ENCODE measurements around the gene WFDC1. TPM values are rescaled to one million over a fixed set of nuclear protein-coding genes. Genes with fewer than 3 reads are reported as not detected.

The WFDC1 gene
- total and polyA plus RNA-seq, 2 of the 4 experiments (the other 2 are of a cell fraction): 4.7 to 6.8 TPM

- in situ Hi-C loops (cut with MboI; ENCODE audit: low sequenced_read_pairs): no loop called here
- Histone ChIP-seq H3K4me2 (ENCODE audit: low read depth, low read length) (no peak overlapping the region), H2BK5ac (ENCODE audit: low read depth, low read length, poor library complexity, severe bottlenecking) (no peak overlapping the region), H3K56ac (ENCODE audit: extremely low read depth, insufficient read depth, low read length) (no peak overlapping the region), H2BK20ac (ENCODE audit: low read depth, low read length) (no peak overlapping the region), H3K4ac (ENCODE audit: low read depth, low read length) (no peak overlapping the region), H2BK120ac (ENCODE audit: low read depth, low read length) (no peak overlapping the region), H3K23ac (ENCODE audit: low read depth, low read length) (no peak overlapping the region), H4K20me1 (ENCODE audit: insufficient read depth, low read length) (no peaks in the 10 kb centered on the region), H3K4me1 (ENCODE audit: control insufficient read depth, insufficient read depth, low read length) (no peaks in the 10 kb centered on the region; the same call in 1 of the 2 replicates), H3K18ac (ENCODE audit: low read depth, low read length) (no peak overlapping the region), H3K27ac (ENCODE audit: insufficient read depth, low read length) (no peak overlapping the region), H3K9ac (ENCODE audit: low read depth, low read length) (no peak overlapping the region), H3K27me3 (ENCODE audit: control insufficient read depth, insufficient read depth, low read length) (no peaks in the 10 kb centered on the region), H3K14ac (replicated peaks; ENCODE audit: low read depth, low read length) (no peak overlapping the region), H4K91ac (ENCODE audit: insufficient read depth, low read depth, low read length) (no peak overlapping the region), H2BK15ac (ENCODE audit: low read depth, low read length) (no peak overlapping the region), H3K9me1 (ENCODE audit: insufficient read depth, low read length) (peaks cover 6% of the 10 kb centered on the region), H3K36me3 (ENCODE audit: control insufficient read depth, insufficient read depth, low read length) (peaks cover 6% of the 10 kb centered on the region), H3K79me1 (ENCODE audit: low read depth in 1 of 2, low read length in 2 of 2) (peaks cover 13% of the 10 kb centered on the region in 2 experiments; a peak in 2 of 4 replicates), H2AK5ac (ENCODE audit: low read depth, low read length) (no peak overlapping the region), H4K8ac (ENCODE audit: low read depth in 2 of 2, low read length in 2 of 2) (no peak overlapping the region), H3K9me3 (ENCODE audit: control insufficient read depth, insufficient read depth, low read length) (no peaks in the 10 kb centered on the region), H2AK9ac (replicated peaks; ENCODE audit: low read depth, low read length, poor library complexity) (no peak overlapping the region), H2AFZ (replicated peaks; ENCODE audit: low read length, poor library complexity) (no peak overlapping the region), H4K5ac (ENCODE audit: low read depth, low read length) (no peak overlapping the region), H3K4me3 (ENCODE audit: insufficient read depth, low read depth, low read length) (no peak overlapping the region)
- DNase-seq (no peak), ATAC-seq (ENCODE audit: low read depth) (no peak)
- TF ChIP-seq FOS (IDR thresholded peaks at IDR 0.05; ENCODE audit: low read depth, low read length) (no peak), CHD1 (IDR thresholded peaks at IDR 0.05; ENCODE audit: low read depth, low read length) (no peak), NFE2L2 (IDR thresholded peaks at IDR 0.05; ENCODE audit: low read depth, low read length) (no peak), MXI1 (IDR thresholded peaks at IDR 0.05; ENCODE audit: borderline replicate concordance, low read depth, low read length) (no peak), USF2 (IDR thresholded peaks at IDR 0.05; ENCODE audit: low read depth, low read length) (no peak), RAD21 (IDR thresholded peaks at IDR 0.05; ENCODE audit: low read length) (no peak), SMC3 (IDR thresholded peaks at IDR 0.05; ENCODE audit: low read depth, low read length) (no peak), MAZ (IDR thresholded peaks at IDR 0.05; ENCODE audit: borderline replicate concordance, low read depth, low read length) (no peak), RFX5 (IDR thresholded peaks at IDR 0.05; ENCODE audit: low read depth, low read length) (no peak), POLR2A (IDR thresholded peaks at IDR 0.05; ENCODE audit: low read depth, low read length) (no peak), CEBPB (IDR thresholded peaks at IDR 0.05; ENCODE audit: low read depth, low read length) (no peak), CTCF (conservative IDR thresholded peaks at IDR 0.05; ENCODE audit: low read depth, low read length) (no peak), BHLHE40 (IDR thresholded peaks at IDR 0.05; ENCODE audit: low read depth, low read length) (no peak), RCOR1 (IDR thresholded peaks at IDR 0.05; ENCODE audit: insufficient replicate concordance, low read length) (no peak), MAFK (IDR thresholded peaks at IDR 0.05; ENCODE audit: low read depth, low read length) (no peak)
- TF ChIP-seq, protein P1, sequence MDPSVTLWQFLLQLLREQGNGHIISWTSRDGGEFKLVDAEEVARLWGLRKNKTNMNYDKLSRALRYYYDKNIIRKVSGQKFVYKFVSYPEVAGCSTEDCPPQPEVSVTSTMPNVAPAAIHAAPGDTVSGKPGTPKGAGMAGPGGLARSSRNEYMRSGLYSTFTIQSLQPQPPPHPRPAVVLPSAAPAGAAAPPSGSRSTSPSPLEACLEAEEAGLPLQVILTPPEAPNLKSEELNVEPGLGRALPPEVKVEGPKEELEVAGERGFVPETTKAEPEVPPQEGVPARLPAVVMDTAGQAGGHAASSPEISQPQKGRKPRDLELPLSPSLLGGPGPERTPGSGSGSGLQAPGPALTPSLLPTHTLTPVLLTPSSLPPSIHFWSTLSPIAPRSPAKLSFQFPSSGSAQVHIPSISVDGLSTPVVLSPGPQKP (IDR thresholded peaks at IDR 0.05; ENCODE audit: borderline replicate concordance, low read depth, low read length): no peak
- no TSS peak for BruUV-seq (replicated peaks)
- 100% methylated on average over 2 of the region's 7 CpGs; no CpG with 5 or more reads in 1 of the 2 experiments for WGBS, 2 experiments (ENCODE audit: extremely low coverage in 2 of 2, insufficient read length in 1 of 2)
- intact Hi-C loops (cut with micrococcal nuclease): no loop called here
- CTCF ChIA-PET: no interaction called here
- POLR2A ChIA-PET (ENCODE audit: unreplicated experiment): no interaction called here
- dilution Hi-C loops (cut with HindIII; ENCODE audit: low sequenced_read_pairs, unreplicated experiment): no loop called here
These were observed 16.0 kb downstream of the WFDC1 start for GRCh38 chr16:84310642-84311041.

Data from IMR-90 (cell line).